ENCODE results near the gene LYST.

- TF ChIP-seq CTCF (conservative IDR thresholded peaks at IDR 0.05; ENCODE audit: low read depth, low read length) (no peak), ELK1 (IDR thresholded peaks at IDR 0.05; ENCODE audit: borderline replicate concordance, low read depth, low read length) (no peak), POLR2A (IDR thresholded peaks at IDR 0.05; ENCODE audit: low read depth, low read length) (no peak), NFE2L2 (IDR thresholded peaks at IDR 0.05; ENCODE audit: low read depth, low read length) (no peak), SMC3 (IDR thresholded peaks at IDR 0.05; ENCODE audit: low read depth, low read length) (no peak), USF2 (IDR thresholded peaks at IDR 0.05; ENCODE audit: low read depth, low read length) (no peak), CHD1 (IDR thresholded peaks at IDR 0.05; ENCODE audit: low read depth, low read length) (no peak), CEBPB (IDR thresholded peaks at IDR 0.05; ENCODE audit: low read depth, low read length) (no peak), BHLHE40 (IDR thresholded peaks at IDR 0.05; ENCODE audit: low read depth, low read length) (no peak), MXI1 (IDR thresholded peaks at IDR 0.05; ENCODE audit: borderline replicate concordance, low read depth, low read length) (no peak)
Observed at GRCh38 chr1:235832011-235832410, 34.7 kb downstream of the LYST start.

All from IMR-90 (cell line).